GF-D8 (cell line): ENCODE results near the gene LIX1.
"Not testable (repeated sequence)": the region's sequence is repeated elsewhere in the genome, so short reads cannot be mapped to it uniquely, and the experiment has no call there.

Source experiments
- DNase-seq: peaks from one replicate; lab custom pipeline; 2025; lab: John Stamatoyannopoulos, UW

The LIX1 gene

GRCh38 chr5:97101189-97101910 is 41.1 kb downstream of the LIX1 start:
- DNase-seq: no peak

- no peak for DNase-seq
Observed at GRCh38 chr5:97100476-97100875, 41.9 kb downstream of the LIX1 start.

GRCh38 chr5:97098922-97099321 is 43.5 kb downstream of the LIX1 start:
- DNase-seq: no peak

GRCh38 chr5:97097326-97098230 is 44.8 kb downstream of the LIX1 start:
- DNase-seq: no peak

GRCh38 chr5:97096846-97097245 is 45.6 kb downstream of the LIX1 start:
- DNase-seq: no peak

GRCh38 chr5:97096191-97096590 is 46.2 kb downstream of the LIX1 start:
- no peak for DNase-seq

- no peak for DNase-seq
Observed at GRCh38 chr5:97095318-97095732, 47.1 kb downstream of the LIX1 start.

- no peak for DNase-seq
Observed at GRCh38 chr5:97094579-97095317, 47.7 kb downstream of the LIX1 start.

- no peak for DNase-seq
Observed at GRCh38 chr5:97093193-97093592, 49.2 kb downstream of the LIX1 start.

- no peak for DNase-seq
Observed at GRCh38 chr5:97090944-97091343, 51.5 kb downstream of the LIX1 start.

- DNase-seq: no peak
Observed at GRCh38 chr5:97089149-97089801, 53.1 kb downstream of the LIX1 start.

- DNase-seq: no peak
Observed at GRCh38 chr5:97088774-97089148, 53.6 kb downstream of the LIX1 start.

GRCh38 chr5:97087138-97087537 is 55.3 kb downstream of the LIX1 start:
- no peak for DNase-seq

GRCh38 chr5:97085459-97086181 is 56.8 kb downstream of the LIX1 start:
- DNase-seq: no peak

- not testable (repeated sequence) for DNase-seq
Observed at GRCh38 chr5:97084782-97085458, 57.5 kb downstream of the LIX1 start.

- no peak for DNase-seq
Observed at GRCh38 chr5:97078958-97079743, 63.3 kb downstream of the LIX1 start.

GRCh38 chr5:97077246-97077645 is 65.2 kb downstream of the LIX1 start:
- no peak for DNase-seq

GRCh38 chr5:97076098-97076497 is 66.3 kb downstream of the LIX1 start:
- DNase-seq: no peak

- DNase-seq: no peak
Observed at GRCh38 chr5:97075649-97076048, 66.8 kb downstream of the LIX1 start.
